Trophoblast cell (in vitro differentiated cells and primary cell): Measurements from ENCODE around the gene KIFBP.

Experiments
- DNase-seq, 2 donors: peaks; one replicate each; pipeline ENCODE4 v3.0.0-alpha.2; 2016
- H2AFZ ChIP-seq: 2 replicates; pipeline ENCODE4 v1.6.1; 2013; ENCODE audit warnings: low read length, moderate library complexity, mild to moderate bottlenecking; ENCODE audit not compliant: insufficient read depth, poor library complexity
- H2AK5ac ChIP-seq: 2 replicates; pipeline ENCODE4 v1.6.1; 2013; ENCODE audit warnings: mild to moderate bottlenecking, low read length
- H2BK120ac ChIP-seq: 2 replicates; pipeline ENCODE4 v1.6.1; 2013; ENCODE audit warnings: low read length, mild to moderate bottlenecking, moderate library complexity; ENCODE audit not compliant: insufficient read depth, poor library complexity
- H2BK12ac ChIP-seq: 2 replicates; pipeline ENCODE4 v1.6.1; 2013; ENCODE audit warnings: mild to moderate bottlenecking, low read length, moderate library complexity
- H2BK5ac ChIP-seq: 2 replicates; pipeline ENCODE4 v1.6.1; 2013; ENCODE audit warnings: low read length, low read depth, moderate library complexity, mild to moderate bottlenecking; ENCODE audit not compliant: poor library complexity
- H3K14ac ChIP-seq: 2 replicates; pipeline ENCODE4 v1.6.1; 2013; ENCODE audit warnings: mild to moderate bottlenecking, low read length
- H3K18ac ChIP-seq: 2 replicates; pipeline ENCODE4 v1.6.1; 2013; ENCODE audit warnings: mild to moderate bottlenecking, low read length
- H3K23ac ChIP-seq: 2 replicates; pipeline ENCODE4 v1.6.1; 2013; ENCODE audit warnings: low read length
- H3K27ac ChIP-seq: 2 replicates; pipeline ENCODE4 v1.5.1; 2013; ENCODE audit warnings: low read depth, mild to moderate bottlenecking, inconsistent platforms, low read length, moderate library complexity
- H3K27me3 ChIP-seq: 2 replicates; pipeline ENCODE4 v1.6.1; 2013; ENCODE audit warnings: inconsistent platforms, mild to moderate bottlenecking, low read length, moderate library complexity; ENCODE audit not compliant: insufficient read depth
- H3K36me3 ChIP-seq, 2 experiments: 1 replicate in 1 of 2; 2 replicates in 1 of 2; pipeline ENCODE4 v1.6.1; 2013; ENCODE audit warnings: low read length in 2 of 2, mild to moderate bottlenecking in 2 of 2, moderate library complexity in 1 of 2; ENCODE audit not compliant: insufficient read depth in 2 of 2, control insufficient read depth in 1 of 2
- H3K4ac ChIP-seq: 2 replicates; pipeline ENCODE4 v1.6.1; 2013; ENCODE audit warnings: low read depth, mild to moderate bottlenecking, low read length, moderate library complexity
- H3K4me1 ChIP-seq, 2 experiments: 1 replicate in 1 of 2; 2 replicates in 1 of 2; pipeline ENCODE4 v1.6.1; 2013; ENCODE audit warnings: low read length in 2 of 2, mild to moderate bottlenecking in 2 of 2, moderate library complexity in 1 of 2; ENCODE audit not compliant: insufficient read depth in 2 of 2, control insufficient read depth in 1 of 2
- H3K4me2 ChIP-seq: 2 replicates; pipeline ENCODE4 v1.6.1; 2013; ENCODE audit warnings: inconsistent platforms, mild to moderate bottlenecking, low read length, moderate library complexity
- H3K4me3 ChIP-seq: 2 replicates; pipeline ENCODE4 v1.5.1; 2013; ENCODE audit warnings: mild to moderate bottlenecking, low read depth, low read length, inconsistent platforms
- H3K79me1 ChIP-seq: one replicate; pipeline ENCODE4 v1.6.1; 2013; ENCODE audit warnings: low read length
- H3K79me2 ChIP-seq: 2 replicates; pipeline ENCODE4 v1.6.1; 2013; ENCODE audit warnings: low read length, mild to moderate bottlenecking; ENCODE audit not compliant: control insufficient read depth, insufficient read depth, poor library complexity
- H3K9ac ChIP-seq: 2 replicates; pipeline ENCODE4 v1.6.1; 2013; ENCODE audit warnings: mild to moderate bottlenecking, low read length
- H3K9me3 ChIP-seq: 2 replicates; pipeline ENCODE4 v1.6.1; 2013; ENCODE audit warnings: low read depth, mild to moderate bottlenecking, control low read depth, inconsistent platforms, low read length; ENCODE audit not compliant: insufficient read depth
- H4K12ac ChIP-seq: 2 replicates; pipeline ENCODE4 v1.6.1; 2013; ENCODE audit warnings: low read depth, mild to moderate bottlenecking, low read length, moderate library complexity
- H4K8ac ChIP-seq: 2 replicates; pipeline ENCODE4 v1.6.1; 2013; ENCODE audit warnings: low read depth, mild to moderate bottlenecking, low read length, moderate library complexity
- H4K91ac ChIP-seq: one replicate; pipeline ENCODE4 v1.6.1; 2013; ENCODE audit warnings: low read depth, mild to moderate bottlenecking, low read length, moderate library complexity
- WGBS: extraction: QIAGEN DNeasy Blood & Tissue Kit; methylation state at CpG from one replicate; pipeline ENCODE4 v1.1.7; 2013; ENCODE audit warnings: missing lambda C conversion rate; ENCODE audit not compliant: insufficient read length, insufficient coverage; ENCODE audit errors: extremely low coverage; 5-methylcytosine and 5-hydroxymethylcytosine counted together

KIFBP gene

GRCh38 chr10:68987611-68988010 is 992 bp upstream of the KIFBP start:
- no peak overlapping the region for H3K14ac ChIP-seq
- H2BK120ac ChIP-seq: no peak overlapping the region
- H3K9me3 ChIP-seq: no peaks in the 10 kb centered on the region
- H3K4me2 ChIP-seq: no peak overlapping the region
- no peak overlapping the region for H3K4me3 ChIP-seq
- no peak overlapping the region for H2BK5ac ChIP-seq
- H4K12ac ChIP-seq: no peak overlapping the region
- H3K23ac ChIP-seq: no peak overlapping the region
- no peak overlapping the region for H2AK5ac ChIP-seq
- WGBS: no CpG with 5 or more reads among the region's 3 CpGs
- H3K27ac ChIP-seq: no peak overlapping the region
- peaks cover 0 to under 1% of the 10 kb centered on the region in 2 experiments for H3K36me3 ChIP-seq
- H3K79me2 ChIP-seq: peaks cover 3% of the 10 kb centered on the region
- no peak overlapping the region for H3K18ac ChIP-seq
- H3K4ac ChIP-seq: no peak overlapping the region
- H4K91ac ChIP-seq: no peak overlapping the region
- no peak overlapping the region for H2BK12ac ChIP-seq
- H3K27me3 ChIP-seq: no peaks in the 10 kb centered on the region
- H3K79me1 ChIP-seq: peaks cover 3% of the 10 kb centered on the region
- H4K8ac ChIP-seq: no peak overlapping the region
- DNase-seq: peak in 1 of 2 donors; percentile 34
- no peak overlapping the region for H2AFZ ChIP-seq
- no peak overlapping the region for H3K9ac ChIP-seq
- H3K4me1 ChIP-seq: peaks cover 0 to 4% of the 10 kb centered on the region in 2 experiments

GRCh38 chr10:68989317-68989990 is 851 bp downstream of the KIFBP start:
- Histone ChIP-seq H3K4me1 (peaks cover 0 to 4% of the 10 kb centered on the region in 2 experiments), H3K36me3 (no peaks in the 10 kb centered on the region), H2AK5ac (peak overlapping the region; percentile 74), H4K8ac (peak overlapping the region; percentile 56), H3K14ac (peak overlapping the region; percentile 41), H2BK5ac (peak overlapping the region; percentile 38), H4K91ac (peak overlapping the region; percentile 0), H3K4me3 (peak overlapping the region; percentile 90), H4K12ac (peak overlapping the region; percentile 85), H3K27me3 (no peaks in the 10 kb centered on the region), H3K9ac (peak overlapping the region; percentile 81), H3K23ac (no peak overlapping the region), H3K79me1 (peaks cover 3% of the 10 kb centered on the region), H3K9me3 (no peaks in the 10 kb centered on the region), H3K79me2 (peaks cover 3% of the 10 kb centered on the region), H2BK12ac (no peak overlapping the region), H3K27ac (no peak overlapping the region), H3K4ac (peak overlapping the region; percentile 95), H3K4me2 (peak overlapping the region; percentile 92), H3K18ac (peak overlapping the region; percentile 63), H2BK120ac (peak overlapping the region; percentile 10), H2AFZ (peak overlapping the region; percentile 65)
- WGBS: no CpG with 5 or more reads among the region's 22 CpGs
- no peak for DNase-seq

- H3K79me1 ChIP-seq: peaks cover 3% of the 10 kb centered on the region
- DNase-seq: no peak
- H3K27ac ChIP-seq: no peak overlapping the region
- H3K9me3 ChIP-seq: no peaks in the 10 kb centered on the region
- no peak overlapping the region for H3K18ac ChIP-seq
- H3K4me3 ChIP-seq: no peak overlapping the region
- no peaks in the 10 kb centered on the region for H3K27me3 ChIP-seq
- H2BK12ac ChIP-seq: no peak overlapping the region
- H4K91ac ChIP-seq: no peak overlapping the region
- no peak overlapping the region for H3K9ac ChIP-seq
- H3K14ac ChIP-seq: no peak overlapping the region
- no peak overlapping the region for H2AK5ac ChIP-seq
- no peaks in the 10 kb centered on the region for H3K36me3 ChIP-seq
- no peak overlapping the region for H3K4me2 ChIP-seq
- no peak overlapping the region for H2BK120ac ChIP-seq
- no peak overlapping the region for H4K8ac ChIP-seq
- H3K4ac ChIP-seq: peak overlapping the region; percentile 10
- peaks cover 0 to 6% of the 10 kb centered on the region in 2 experiments for H3K4me1 ChIP-seq
- no peak overlapping the region for H2AFZ ChIP-seq
- peaks cover 3% of the 10 kb centered on the region for H3K79me2 ChIP-seq
- no peak overlapping the region for H2BK5ac ChIP-seq
- H3K23ac ChIP-seq: no peak overlapping the region
- no peak overlapping the region for H4K12ac ChIP-seq
- no CpG with 5 or more reads among the region's 2 CpGs for WGBS
Measured at GRCh38 chr10:68992636-68993440, 4.2 kb downstream of the KIFBP start.

- no peak overlapping the region for H4K12ac ChIP-seq
- H2AK5ac ChIP-seq: no peak overlapping the region
- no peak overlapping the region for H3K9ac ChIP-seq
- no peak overlapping the region for H3K4ac ChIP-seq
- no peak overlapping the region for H2BK5ac ChIP-seq
- no peak overlapping the region for H2AFZ ChIP-seq
- no peak overlapping the region for H4K91ac ChIP-seq
- H2BK120ac ChIP-seq: no peak overlapping the region
- no peaks in the 10 kb centered on the region for H3K79me1 ChIP-seq
- no CpG with 5 or more reads among the region's 3 CpGs for WGBS
- H3K4me2 ChIP-seq: no peak overlapping the region
- H3K36me3 ChIP-seq: peaks cover 3 to 4% of the 10 kb centered on the region in 2 experiments
- no peak overlapping the region for H3K23ac ChIP-seq
- no peaks in the 10 kb centered on the region for H3K79me2 ChIP-seq
- H3K27ac ChIP-seq: no peak overlapping the region
- H3K14ac ChIP-seq: no peak overlapping the region
- no peak overlapping the region for H3K18ac ChIP-seq
- no peaks in the 10 kb centered on the region for H3K9me3 ChIP-seq
- no peak overlapping the region for H2BK12ac ChIP-seq
- no peak for DNase-seq
- no peak overlapping the region for H4K8ac ChIP-seq
- H3K4me3 ChIP-seq: no peak overlapping the region
- H3K4me1 ChIP-seq: peaks cover 0 to 2% of the 10 kb centered on the region in 2 experiments
- H3K27me3 ChIP-seq: no peaks in the 10 kb centered on the region
Measured at GRCh38 chr10:68997211-68997610, 8.6 kb downstream of the KIFBP start.
